Hypothalamus (tissue), 51 donors: Measurements from ENCODE around the gene UNC79.

Experiments
- DNase-seq, 51 donors: peaks; one replicate each; lab custom pipeline; 2025; lab: John Stamatoyannopoulos, UW

UNC79 gene

DNA sequence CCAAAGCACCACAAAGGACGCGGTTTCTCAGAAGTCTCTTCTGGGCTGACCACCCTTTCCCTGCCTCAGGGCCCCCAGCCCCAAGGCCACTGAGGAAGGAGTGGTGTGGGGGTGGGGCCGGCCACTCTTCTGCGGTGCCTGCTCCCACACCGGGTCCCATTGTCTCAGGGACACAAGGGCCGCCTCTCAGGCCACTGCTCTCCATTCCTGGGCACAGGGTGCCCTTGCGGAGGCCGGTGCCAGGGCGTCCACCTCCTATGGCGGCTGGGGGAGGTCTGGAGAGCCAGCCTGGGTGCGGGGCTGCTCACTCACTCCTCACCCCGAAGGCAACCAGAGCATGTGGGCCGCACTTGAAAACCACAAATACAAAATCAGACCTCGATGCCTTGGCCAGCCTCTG, 313.4 kb downstream of the UNC79 start:
- DNase-seq = peak in 30 of 51 donors; percentile 22 to 80 (median 59)

DNA sequence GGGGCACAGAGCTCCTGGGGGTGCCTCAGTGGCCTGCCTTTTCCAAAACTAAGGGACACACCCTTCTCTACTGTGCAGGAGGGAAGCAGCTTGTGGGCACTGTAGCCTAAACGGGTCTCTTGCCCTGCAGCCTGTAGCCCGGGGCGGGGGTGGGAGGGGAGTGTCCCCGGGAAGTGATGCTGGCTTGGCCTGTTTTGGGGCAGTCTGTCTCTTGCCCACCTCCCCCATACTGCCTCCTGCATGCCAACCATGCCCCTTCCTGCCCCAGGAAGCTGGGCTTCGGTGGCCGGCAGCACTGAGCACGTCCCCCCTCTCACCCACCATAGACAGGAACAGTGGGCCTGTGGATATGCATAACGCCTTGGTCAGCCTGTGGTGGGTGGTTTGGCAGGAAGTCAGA, 314.1 kb downstream of the UNC79 start:
- DNase-seq = no peak

DNA sequence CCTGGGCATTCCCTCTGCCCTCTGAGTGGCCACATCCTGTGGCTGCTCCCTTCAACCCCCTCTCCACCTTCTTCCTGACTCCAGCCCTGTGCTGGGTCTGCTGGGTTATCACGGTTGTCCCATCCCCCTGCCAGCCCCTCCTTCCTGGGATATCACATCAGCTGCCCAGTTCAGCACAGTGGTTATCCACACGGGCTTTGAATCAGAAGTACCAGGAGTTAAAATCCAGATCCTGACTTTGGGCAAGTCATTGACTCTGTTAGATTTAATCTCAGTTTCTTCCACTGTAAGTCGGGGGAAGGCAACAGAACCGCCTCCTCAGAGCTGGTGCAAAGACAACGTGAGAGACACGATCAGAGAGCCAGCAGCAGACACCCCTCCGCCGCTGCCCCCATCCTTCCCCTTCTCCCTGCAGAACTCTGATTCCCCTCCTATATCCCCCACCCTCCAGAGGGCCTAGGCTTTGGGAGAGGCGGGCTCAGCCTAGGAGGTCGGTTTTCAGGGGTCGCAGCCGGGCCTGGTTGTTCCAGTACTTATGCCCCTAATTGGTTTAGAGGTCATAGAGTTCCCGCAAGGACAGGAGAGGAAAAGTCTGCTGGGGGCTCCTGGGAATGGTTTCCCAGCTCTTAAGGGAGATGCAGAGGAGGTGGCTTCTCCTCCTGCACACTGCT, 315.0 kb downstream of the UNC79 start:
- DNase-seq = no peak

DNA sequence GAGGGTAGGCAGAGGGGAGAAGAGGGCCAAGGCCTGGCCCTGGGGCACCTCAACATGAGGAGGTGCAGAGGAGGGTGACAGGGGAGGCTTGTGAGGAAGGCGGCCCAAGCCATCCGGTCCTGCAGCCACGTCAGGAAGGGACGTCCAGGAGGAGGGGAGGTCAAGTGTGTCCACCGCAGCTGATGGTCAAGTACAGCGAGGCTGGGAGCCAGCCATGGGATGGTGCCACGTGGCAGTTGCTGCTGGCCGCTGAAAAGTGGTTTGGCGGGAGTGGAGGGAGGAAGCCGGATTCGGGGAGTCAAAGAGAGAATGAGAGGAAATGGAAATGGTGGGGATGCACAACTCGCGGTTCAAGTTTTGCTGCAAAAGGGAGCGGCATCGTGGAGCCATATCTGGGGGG, 316.4 kb downstream of the UNC79 start:
- peak in 32 of 51 donors; percentile 13 to 72 (median 36) for DNase-seq

DNA sequence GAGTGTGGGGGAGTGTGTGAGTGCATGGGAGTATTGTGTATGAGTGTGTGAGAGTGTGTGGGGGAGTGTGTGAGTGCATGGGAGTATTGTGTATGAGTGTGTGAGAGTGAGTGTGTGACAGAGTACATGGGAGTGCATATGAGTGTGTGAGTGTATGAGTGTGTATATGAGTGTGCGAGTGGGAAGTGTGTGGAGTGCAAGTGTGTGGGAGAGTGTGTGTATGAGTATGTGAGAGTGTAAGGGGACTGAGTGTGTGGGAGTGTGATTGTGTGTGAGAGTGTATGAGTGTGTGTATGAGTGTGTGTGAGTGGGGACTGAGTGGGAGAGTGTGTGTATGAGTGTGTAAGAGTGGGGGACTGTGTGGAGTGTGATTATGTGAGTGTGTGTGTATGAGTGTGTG, 316.8 kb downstream of the UNC79 start:
- DNase-seq = no peak

DNA sequence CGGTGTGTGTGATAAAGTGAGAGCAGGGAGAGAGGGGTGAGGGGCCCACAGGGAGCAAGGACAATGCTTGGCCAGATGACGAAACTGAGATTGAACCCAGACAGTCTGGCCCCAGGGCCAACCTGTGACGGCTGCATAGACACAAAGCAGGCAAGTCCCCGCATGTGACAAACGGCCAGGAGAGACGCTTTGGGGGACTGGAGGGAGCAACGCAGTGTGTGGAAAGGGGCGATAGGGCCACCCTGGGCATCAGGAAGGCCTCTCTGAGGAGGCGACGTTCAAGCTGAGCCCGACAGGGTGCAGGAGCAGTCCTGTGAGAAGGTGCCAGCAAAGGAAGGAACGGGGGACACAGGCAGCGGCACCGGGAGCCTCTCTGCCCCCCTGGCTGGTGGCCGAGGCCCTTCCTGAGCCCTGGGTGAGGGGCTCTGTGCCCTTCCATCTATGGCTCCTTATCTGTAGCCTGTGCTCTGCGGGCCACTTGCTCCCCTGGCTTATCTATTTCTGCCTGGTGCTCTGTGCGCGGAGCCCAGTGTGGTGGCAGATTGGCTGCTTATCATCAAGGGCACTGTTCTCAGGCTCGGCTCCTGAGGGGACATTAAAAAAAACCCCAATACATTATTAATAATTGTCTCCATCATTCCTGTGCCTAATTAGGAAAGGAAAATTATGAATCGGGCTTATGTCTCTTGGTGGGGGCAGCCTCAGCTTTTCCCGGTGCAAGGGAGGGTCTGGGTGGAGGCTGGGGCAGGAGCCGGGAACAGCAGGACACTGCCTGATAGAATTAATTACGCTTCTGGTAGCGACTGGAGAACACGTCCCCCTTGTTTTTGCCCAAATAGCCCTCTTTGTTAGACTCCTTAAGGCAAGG, 317.7 kb downstream of the UNC79 start:
- peak in 4 of 51 donors; percentile 24 to 52 (median 40) for DNase-seq

DNA sequence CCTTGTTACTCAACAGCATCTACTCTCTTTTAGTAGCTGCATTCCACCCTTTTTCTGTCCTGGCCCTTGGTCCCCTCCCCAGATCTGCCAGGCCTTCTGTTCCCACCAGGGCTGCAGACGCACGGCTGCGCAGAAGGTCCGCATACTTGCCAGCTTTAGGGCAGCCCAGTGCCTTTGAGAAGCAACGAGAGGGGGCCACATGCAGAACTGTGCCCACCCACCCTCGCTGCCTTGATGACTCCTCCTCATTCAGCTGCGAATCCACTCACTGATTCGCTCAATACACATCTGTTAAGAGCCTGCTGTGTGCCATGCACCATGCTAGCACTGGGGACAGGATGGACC, 318.3 kb downstream of the UNC79 start:
- peak in 2 of 51 donors; percentile 14 to 45 for DNase-seq

DNA sequence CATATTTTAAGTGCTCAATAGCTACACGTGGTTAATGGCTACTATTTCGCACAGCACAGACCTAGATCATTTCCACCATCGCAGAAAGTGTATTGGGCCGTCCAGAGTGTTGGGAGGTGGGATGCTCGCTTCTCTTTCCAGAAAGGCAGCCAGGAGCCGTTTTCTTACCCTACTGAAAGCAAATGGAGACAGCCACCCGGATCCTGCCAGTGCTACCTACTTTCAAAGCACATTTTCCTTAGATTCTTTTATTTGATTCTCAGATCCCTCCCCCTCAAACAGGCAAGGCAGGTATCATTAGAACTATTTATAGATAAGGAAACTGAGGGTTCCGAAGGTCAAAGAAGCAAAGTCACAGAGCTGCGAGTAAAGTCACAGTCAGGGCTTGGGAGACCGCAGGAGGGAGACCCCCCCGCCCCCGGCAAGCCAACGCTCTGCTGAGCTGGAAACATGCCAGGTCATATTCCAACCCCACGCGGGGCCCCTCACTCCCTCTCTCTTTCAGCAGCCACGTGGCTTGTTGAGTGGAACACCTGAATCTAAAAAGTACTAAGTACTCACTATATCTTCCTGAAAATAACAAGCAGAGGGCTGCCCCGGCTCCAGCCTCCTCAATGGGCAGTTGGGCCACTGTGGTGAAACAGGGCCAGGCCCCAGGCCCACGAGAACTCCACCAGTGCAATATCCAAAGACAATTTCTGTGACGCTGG, 321.4 kb downstream of the UNC79 start:
- DNase-seq = peak in 1 of 51 donors; percentile 38

DNA sequence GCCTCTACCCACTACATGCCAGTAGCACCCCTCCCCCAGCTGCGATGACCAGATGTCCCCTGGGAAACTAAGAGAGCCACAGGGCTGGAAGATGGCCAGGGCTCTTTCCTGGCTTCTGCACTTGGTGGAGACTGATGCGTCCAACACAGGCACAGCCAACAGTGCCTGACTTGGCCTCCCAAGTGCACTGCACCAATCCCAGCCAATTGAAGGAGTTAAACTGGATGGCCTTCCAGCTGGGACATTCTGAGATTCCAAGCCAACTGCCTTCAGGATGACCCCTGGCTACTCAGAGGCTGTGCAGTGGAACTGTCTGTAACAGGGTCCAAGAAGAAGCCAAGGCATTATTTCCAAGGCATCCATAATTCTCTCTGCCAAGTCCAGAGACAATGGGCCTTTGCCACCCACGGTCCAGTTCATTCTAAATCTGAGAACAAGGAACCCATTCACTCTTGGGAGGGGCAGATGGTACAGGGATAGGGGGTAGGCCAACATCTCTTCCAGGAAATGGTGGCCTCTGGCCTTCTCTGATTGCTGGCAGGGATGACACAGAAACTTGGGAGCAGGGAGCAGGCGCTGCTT, 322.3 kb downstream of the UNC79 start:
- peak in 50 of 51 donors; percentile 24 to 97 (median 82) for DNase-seq

DNA sequence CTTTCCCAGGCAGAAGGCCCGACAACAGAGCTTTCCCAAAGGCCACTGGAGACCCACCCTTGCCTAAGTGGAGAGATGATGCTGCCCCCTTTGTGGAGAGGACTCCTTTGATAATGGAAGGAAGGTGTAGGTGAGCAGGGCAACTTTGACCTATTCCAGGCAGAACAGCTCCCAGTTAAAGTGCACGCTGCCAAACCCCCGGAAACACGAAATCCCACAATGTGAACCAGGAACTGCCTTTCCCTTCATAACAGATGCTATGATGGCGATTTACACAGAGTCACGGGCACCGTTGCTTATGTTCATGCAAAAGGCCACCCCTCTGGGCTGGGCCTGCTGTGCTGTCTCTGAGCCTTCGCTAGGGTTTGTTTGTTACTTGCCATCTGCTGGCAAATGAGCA, 322.9 kb downstream of the UNC79 start:
- peak in 6 of 51 donors; percentile 22 to 77 (median 49) for DNase-seq

DNA sequence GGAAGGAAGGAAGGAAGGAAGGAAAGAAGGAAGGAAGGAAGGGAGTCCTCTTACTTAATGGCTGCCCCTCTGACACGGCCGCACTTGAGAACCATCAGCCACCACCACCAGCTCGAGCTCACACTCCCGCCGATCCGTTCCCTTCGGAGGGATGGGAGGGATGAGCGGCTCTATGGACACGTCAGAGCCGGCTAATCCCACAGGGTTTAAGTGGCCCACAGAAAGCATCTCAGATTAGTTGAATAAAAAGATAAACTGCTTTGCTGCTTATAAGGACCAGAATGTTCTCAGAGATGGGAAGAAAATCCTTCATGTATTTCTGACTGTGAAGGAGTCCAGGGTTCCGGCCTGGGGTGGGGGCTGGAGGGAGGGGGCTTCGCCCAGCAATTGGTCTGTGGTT, 326.5 kb downstream of the UNC79 start:
- DNase-seq = no peak
